ENCODE data around the gene ARHGEF3.
"Not testable (repeated sequence)": the region's sequence is repeated elsewhere in the genome, so short reads cannot be mapped to it uniquely, and the experiment has no call there.

ARHGEF3 gene

GRCh38 chr3:56720849-56721248 is 80.9 kb downstream of the ARHGEF3 start:
- DNase-seq: peak; percentile 7

GRCh38 chr3:56718809-56719208 is 82.9 kb downstream of the ARHGEF3 start:
- DNase-seq: not testable (repeated sequence)

- DNase-seq: no peak
These were observed 90.4 kb downstream of the ARHGEF3 start for GRCh38 chr3:56711344-56711743.

- not testable (repeated sequence) for DNase-seq
These were observed 94.3 kb downstream of the ARHGEF3 start for GRCh38 chr3:56707412-56707811.

- DNase-seq: no peak
These were observed 95.1 kb downstream of the ARHGEF3 start for GRCh38 chr3:56706629-56707028.

GRCh38 chr3:56704706-56705105 is 97.0 kb downstream of the ARHGEF3 start:
- no peak for DNase-seq

GRCh38 chr3:56702490-56703315 is 99.0 kb downstream of the ARHGEF3 start:
- peak; percentile 52 for DNase-seq

GRCh38 chr3:56700151-56700550 is 101.6 kb downstream of the ARHGEF3 start:
- no peak for DNase-seq

- no peak for DNase-seq
These were observed 106.7 kb downstream of the ARHGEF3 start for GRCh38 chr3:56694867-56695683.

- no peak for DNase-seq
These were observed 108.0 kb downstream of the ARHGEF3 start for GRCh38 chr3:56693750-56694149.

GRCh38 chr3:56692520-56693433 is 109.0 kb downstream of the ARHGEF3 start:
- not testable (repeated sequence) for DNase-seq

GRCh38 chr3:56692001-56692365 is 109.8 kb downstream of the ARHGEF3 start:
- DNase-seq: not testable (repeated sequence)

- DNase-seq: no peak
These were observed 110.4 kb downstream of the ARHGEF3 start for GRCh38 chr3:56691165-56692000.

GRCh38 chr3:56689303-56689702 is 112.4 kb downstream of the ARHGEF3 start:
- DNase-seq: no peak

GRCh38 chr3:56688191-56688590 is 113.6 kb downstream of the ARHGEF3 start:
- no peak for DNase-seq

- no peak for DNase-seq
These were observed 117.7 kb downstream of the ARHGEF3 start for GRCh38 chr3:56684029-56684428.

- DNase-seq: peak; percentile 32
These were observed 118.5 kb downstream of the ARHGEF3 start, which contains the start of gene TASOR for GRCh38 chr3:56683122-56683817. Gene TASOR, minus strand, starts transcription at chr3:56683265. Its CDS starts 259 bp downstream, at chr3:56683006.

GRCh38 chr3:56682462-56683121 is 119.2 kb downstream of the ARHGEF3 start:
- peak; percentile 46 for DNase-seq

- no peak for DNase-seq
These were observed 119.7 kb downstream of the ARHGEF3 start for GRCh38 chr3:56681984-56682461.

GRCh38 chr3:56680054-56680580 is 121.6 kb downstream of the ARHGEF3 start:
- DNase-seq: no peak

Data from NCI-H1105 treated with DMSO at 0.1 percent for 48 hours (cell line).